ENCODE results near the gene KCNN3. TPM values are rescaled to one million over a fixed set of nuclear protein-coding genes. Genes with fewer than 3 reads are reported as not detected.

Gene KCNN3
- total and polyA plus RNA-seq, 2 of the 13 experiments (the other 11 are each of a cell fraction or from before 2014, with no cell fraction given), result not detected

- TF ChIP-seq FOXA1 (IDR thresholded peaks at IDR 0.05), result no peak
- TF ChIP-seq FOXA1 (CRISPR knock-in tag; IDR thresholded peaks at IDR 0.05), result peak; percentile 43; the same call in 1 of the 2 replicates
- no peak for TF ChIP-seq ZNF703 (CRISPR knock-in tag; IDR thresholded peaks at IDR 0.05; ENCODE audit: borderline replicate concordance)
- TF ChIP-seq CENPX (CRISPR knock-in tag; IDR thresholded peaks at IDR 0.05), result no peak
- peak; percentile 37; the same call in 1 of the 2 replicates for TF ChIP-seq SAP130 (CRISPR knock-in tag; IDR thresholded peaks at IDR 0.05; ENCODE audit: low read depth)
- TF ChIP-seq KAT8 (CRISPR knock-in tag; IDR thresholded peaks at IDR 0.05), result 0 out of 2 replicates have a peak, but pooled peaks have one; percentile 19
- TF ChIP-seq GMEB1 (CRISPR knock-in tag; IDR thresholded peaks at IDR 0.05; ENCODE audit: borderline replicate concordance), result no peak
- no peak for TF ChIP-seq ZNF407 (CRISPR knock-in tag; IDR thresholded peaks at IDR 0.05; ENCODE audit: not compliant biosample characterization)
- 0 out of 2 replicates have a peak, but pooled peaks have one; percentile 46 for TF ChIP-seq ZNF331 (CRISPR knock-in tag; IDR thresholded peaks at IDR 0.05)
- TF ChIP-seq, protein P1, sequence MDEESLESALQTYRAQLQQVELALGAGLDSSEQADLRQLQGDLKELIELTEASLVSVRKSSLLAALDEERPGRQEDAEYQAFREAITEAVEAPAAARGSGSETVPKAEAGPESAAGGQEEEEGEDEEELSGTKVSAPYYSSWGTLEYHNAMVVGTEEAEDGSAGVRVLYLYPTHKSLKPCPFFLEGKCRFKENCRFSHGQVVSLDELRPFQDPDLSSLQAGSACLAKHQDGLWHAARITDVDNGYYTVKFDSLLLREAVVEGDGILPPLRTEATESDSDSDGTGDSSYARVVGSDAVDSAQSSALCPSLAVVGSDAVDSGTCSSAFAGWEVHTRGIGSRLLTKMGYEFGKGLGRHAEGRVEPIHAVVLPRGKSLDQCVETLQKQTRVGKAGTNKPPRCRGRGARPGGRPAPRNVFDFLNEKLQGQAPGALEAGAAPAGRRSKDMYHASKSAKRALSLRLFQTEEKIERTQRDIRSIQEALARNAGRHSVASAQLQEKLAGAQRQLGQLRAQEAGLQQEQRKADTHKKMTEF (CRISPR knock-in tag; IDR thresholded peaks at IDR 0.05), result peak; percentile 74; the same call in 1 of the 2 replicates
- no peak for TF ChIP-seq NPAS2 (CRISPR knock-in tag; IDR thresholded peaks at IDR 0.05; ENCODE audit: borderline replicate concordance)
- TF ChIP-seq ZNF251 (CRISPR knock-in tag; IDR thresholded peaks at IDR 0.05), result no peak
- TF ChIP-seq ZNF879 (CRISPR knock-in tag; IDR thresholded peaks at IDR 0.05), result no peak
Measured at GRCh38 chr1:154698320-154699096, 171.6 kb downstream of the KCNN3 start (continued).

Data from HepG2 (cell line).